WTC11 (cell line): ENCODE measurements around the gene ABHD6. TPM values are rescaled to one million over a fixed set of nuclear protein-coding genes. Genes with fewer than 3 reads are reported as not detected.
"Not testable (repeated sequence)": the region's sequence is repeated elsewhere in the genome, so short reads cannot be mapped to it uniquely, and the experiment has no call there.

Source experiments
- ATAC-seq: fragments of 200-7000 bp; cut with Tn5 transposase; 2 replicates; pipeline ENCODE4 v1.10.0; 2021; ENCODE audit warnings: mild to moderate bottlenecking, moderate library complexity
- CTCF ChIA-PET: fragments of 300-600 bp; sonication (Branson Sonifier 250); formaldehyde crosslinking; loops from one replicate; lab custom pipeline; 2021; ENCODE audit warnings: antibody characterized with exemption; lab: Charles Lee
- POLR2A ChIA-PET: fragments of 350-600 bp; sonication (Branson Sonifier 250); formaldehyde crosslinking; loops from one replicate; lab custom pipeline; 2021; ENCODE audit warnings: antibody characterized with exemption; lab: Charles Lee
- DNase-seq: peaks from one replicate; pipeline ENCODE4 v3.0.0; 2021; ENCODE audit warnings: low spot score
- H3K27ac Mint-ChIP-seq: 2 replicates; pipeline ENCODE4 v1.8.0; 2021; ENCODE audit warnings: mixed read lengths
- H3K27me3 Mint-ChIP-seq: 2 replicates; pipeline ENCODE4 v1.8.0; 2021; ENCODE audit warnings: low read depth, mild to moderate bottlenecking, moderate library complexity, mixed read lengths
- H3K36me3 Mint-ChIP-seq: 2 replicates; pipeline ENCODE4 v1.8.0; 2021; ENCODE audit warnings: mixed read lengths
- H3K4me1 Mint-ChIP-seq: 2 replicates; pipeline ENCODE4 v1.8.0; 2022; ENCODE audit warnings: mixed read lengths
- H3K4me3 Mint-ChIP-seq: 2 replicates; pipeline ENCODE4 v1.8.0; 2021; ENCODE audit warnings: mild to moderate bottlenecking, moderate library complexity, mixed read lengths
- H3K9me3 Mint-ChIP-seq: 2 replicates; pipeline ENCODE4 v1.8.0; 2021; ENCODE audit warnings: mixed read lengths
- ARID4B ChIP-seq: sonication (generic); formaldehyde crosslinking; IDR thresholded peaks from 2 replicates; pipeline ENCODE4 v1.8.0; 2023; ENCODE audit warnings: missing genetic modification reagents, mild to moderate bottlenecking, borderline replicate concordance
- CREM ChIP-seq: sonication (generic); formaldehyde crosslinking; IDR thresholded peaks from 2 replicates; pipeline ENCODE4 v1.8.1; 2022; ENCODE audit warnings: mild to moderate bottlenecking, missing genetic modification reagents, moderate library complexity
- ERG ChIP-seq: fragments of 250-450 bp; sonication (Bioruptor Pico); IDR thresholded peaks from 2 replicates; pipeline ENCODE4 v1.8.0; 2021; ENCODE audit warnings: mild to moderate bottlenecking
- ETV6 ChIP-seq: sonication (generic); formaldehyde crosslinking; IDR thresholded peaks from 2 replicates; pipeline ENCODE4 v1.8.1; 2022; ENCODE audit warnings: mild to moderate bottlenecking, missing genetic modification reagents
- HMGA2 ChIP-seq: fragments of 250-450 bp; sonication (Bioruptor Pico); IDR thresholded peaks from 2 replicates; pipeline ENCODE4 v1.4.0; 2021; ENCODE audit warnings: mild to moderate bottlenecking, moderate library complexity
- HMGXB4 ChIP-seq: sonication (generic); formaldehyde crosslinking; IDR thresholded peaks from 2 replicates; pipeline ENCODE4 v1.8.1; 2023; ENCODE audit warnings: mild to moderate bottlenecking, moderate library complexity, missing genetic modification reagents
- IRF2 ChIP-seq: sonication (generic); formaldehyde crosslinking; IDR thresholded peaks from 2 replicates; pipeline ENCODE4 v1.8.0; 2022; ENCODE audit warnings: low read depth, missing genetic modification reagents, borderline replicate concordance
- JAZF1 ChIP-seq: fragments of 250-450 bp; sonication (Bioruptor Pico); IDR thresholded peaks from 2 replicates; pipeline ENCODE4 v1.9.0; 2021; ENCODE audit warnings: moderate library complexity, mild to moderate bottlenecking, inconsistent platforms
- KAT7 ChIP-seq: sonication (generic); formaldehyde crosslinking; IDR thresholded peaks from 2 replicates; pipeline ENCODE4 v1.8.1; 2023; ENCODE audit warnings: missing genetic modification reagents, mild to moderate bottlenecking, borderline replicate concordance
- MLX ChIP-seq: sonication (generic); formaldehyde crosslinking; IDR thresholded peaks from 2 replicates; pipeline ENCODE4 v1.8.1; 2023; ENCODE audit warnings: mild to moderate bottlenecking, missing genetic modification reagents, moderate library complexity
- SOX15 ChIP-seq: fragments of 250-450 bp; sonication (Bioruptor Pico); IDR thresholded peaks from 2 replicates; pipeline ENCODE4 v1.9.0; 2021; ENCODE audit warnings: mild to moderate bottlenecking
- STAT6 ChIP-seq: sonication (generic); formaldehyde crosslinking; conservative IDR thresholded peaks from 2 replicates; pipeline ENCODE4 v1.8.1; 2023; ENCODE audit warnings: mild to moderate bottlenecking, low read depth, missing genetic modification reagents, moderate library complexity
- TEAD4 ChIP-seq: sonication (generic); formaldehyde crosslinking; IDR thresholded peaks from 2 replicates; pipeline ENCODE4 v1.8.0; 2022; ENCODE audit warnings: mild to moderate bottlenecking, missing genetic modification reagents
- TP53 ChIP-seq: sonication (generic); formaldehyde crosslinking; IDR thresholded peaks from 2 replicates; pipeline ENCODE4 v1.8.1; 2023; ENCODE audit warnings: mild to moderate bottlenecking, missing genetic modification reagents
- ZNF138 ChIP-seq: sonication (generic); formaldehyde crosslinking; conservative IDR thresholded peaks from 2 replicates; pipeline ENCODE4 v1.8.1; 2022; ENCODE audit warnings: mild to moderate bottlenecking, moderate library complexity, missing genetic modification reagents
- ZNF317 ChIP-seq: sonication (generic); formaldehyde crosslinking; IDR thresholded peaks from 2 replicates; pipeline ENCODE4 v1.8.1; 2023; ENCODE audit warnings: low read depth, mild to moderate bottlenecking, moderate library complexity, missing genetic modification reagents, borderline replicate concordance
- ZNF416 ChIP-seq: fragments of 250-450 bp; sonication (Bioruptor Pico); IDR thresholded peaks from 2 replicates; pipeline ENCODE4 v1.9.0; 2021; ENCODE audit warnings: mild to moderate bottlenecking, inconsistent platforms
- ZNF671 ChIP-seq: fragments of 250-450 bp; sonication (Bioruptor Pico); IDR thresholded peaks from 2 replicates; pipeline ENCODE4 v1.8.0; 2021; ENCODE audit warnings: mild to moderate bottlenecking
- ZSCAN18 ChIP-seq: fragments of 250-450 bp; sonication (Bioruptor Pico); IDR thresholded peaks from 2 replicates; pipeline ENCODE4 v2.1.2; 2022; ENCODE audit warnings: mild to moderate bottlenecking, moderate library complexity
- total RNA-seq: library from RNA; stranded (reverse); gene quantifications from 3 replicates; pipeline ENCODE4 v1.2.3, GENCODE V29; 2021

Gene ABHD6
- total RNA-seq, 1 experiment from 2014 or later = 5.4 TPM

GRCh38 chr3:58272891-58273290 lies 35.3 kb downstream of the ABHD6 start (continued):
- TF ChIP-seq ARID4B (CRISPR knock-in tag) = no peak
- TF ChIP-seq ZNF671 = no peak
- no peak for TF ChIP-seq TP53
- TF ChIP-seq, all 79 proteins: peak for 0

- H3K36me3 Mint-ChIP-seq = peaks cover 19% of the 10 kb centered on the region
- peaks cover 11% of the 10 kb centered on the region; the same call in 1 of the 2 replicates for H3K9me3 Mint-ChIP-seq
- H3K27ac Mint-ChIP-seq, POLR2A ChIA-PET, DNase-seq, H3K4me1 Mint-ChIP-seq, H3K27me3 Mint-ChIP-seq, CTCF ChIA-PET, ATAC-seq, H3K4me3 Mint-ChIP-seq: not testable (repeated sequence)
Measured at GRCh38 chr3:58273362-58273761, 35.8 kb downstream of the ABHD6 start.

GRCh38 chr3:58274027-58274614 lies 36.5 kb downstream of the ABHD6 start:
- Mint-ChIP-seq H3K4me3 (no peak overlapping the region), H3K36me3 (peaks cover 19% of the 10 kb centered on the region), H3K4me1 (no peaks in the 10 kb centered on the region), H3K9me3 (peaks cover 11% of the 10 kb centered on the region; the same call in 1 of the 2 replicates), H3K27me3 (no peaks in the 10 kb centered on the region), H3K27ac (no peak overlapping the region)
- no peak for DNase-seq
- no peak for TF ChIP-seq HMGXB4
- TF ChIP-seq HMGA2 (CRISPR knock-in tag) = no peak
- no peak for TF ChIP-seq ZNF138 (CRISPR knock-in tag)
- TF ChIP-seq ZNF317 (CRISPR knock-in tag) = no peak
- no peak for TF ChIP-seq IRF2 (CRISPR knock-in tag)
- TF ChIP-seq SOX15 (CRISPR knock-in tag) = no peak
- no peak for TF ChIP-seq CREM
- no peak for TF ChIP-seq KAT7 (CRISPR knock-in tag)
- no peak for ATAC-seq
- CTCF ChIA-PET = no interaction called here
- POLR2A ChIA-PET = no interaction called here

GRCh38 chr3:58281069-58281468 lies 43.5 kb downstream of the ABHD6 start:
- ChIA-PET CTCF (interaction anchor here (1.8 kb wide), 1 partner anchor 25 kb away, joined by 4 read pairs; the partner anchor contains the start of genes HTD2 and RPP14), POLR2A (no interaction called here)
- no peak overlapping the region for H3K27ac Mint-ChIP-seq
- no peak overlapping the region for H3K4me3 Mint-ChIP-seq
- peaks cover 16% of the 10 kb centered on the region for H3K9me3 Mint-ChIP-seq
- DNase-seq (no peak), ATAC-seq (no peak)
- H3K27me3 Mint-ChIP-seq = no peaks in the 10 kb centered on the region
- no peaks in the 10 kb centered on the region for H3K4me1 Mint-ChIP-seq
- peaks cover 31% of the 10 kb centered on the region for H3K36me3 Mint-ChIP-seq
- no peak for TF ChIP-seq MLX (CRISPR knock-in tag)
- no peak for TF ChIP-seq ERG
- no peak for TF ChIP-seq ZNF416 (CRISPR knock-in tag)
- TF ChIP-seq STAT6 (CRISPR knock-in tag) = no peak
- no peak for TF ChIP-seq TEAD4
- TF ChIP-seq ETV6 = no peak
- TF ChIP-seq JAZF1 (CRISPR knock-in tag) = no peak
- no peak for TF ChIP-seq ZSCAN18 (CRISPR knock-in tag)
